ENCODE results near the gene NSD1. TPM values are rescaled to one million over a fixed set of nuclear protein-coding genes. Genes with fewer than 3 reads are reported as not detected.

Gene NSD1
- total and polyA plus RNA-seq, 2 of the 4 experiments (the other 2 are of a cell fraction) = 7.7 to 31.0 TPM

- dilution Hi-C loops (cut with HindIII; ENCODE audit: low sequenced_read_pairs, unreplicated experiment) (no loop called here), intact Hi-C loops (cut with micrococcal nuclease) (no loop called here), in situ Hi-C loops (cut with MboI; ENCODE audit: low sequenced_read_pairs) (no loop called here)
- Histone ChIP-seq H3K18ac (ENCODE audit: low read depth, low read length) (no peak overlapping the region), H3K4me2 (ENCODE audit: low read depth, low read length) (no peak overlapping the region), H3K4me3 (ENCODE audit: insufficient read depth, low read depth, low read length) (no peak overlapping the region), H3K14ac (replicated peaks; ENCODE audit: low read depth, low read length) (no peak overlapping the region), H2BK120ac (ENCODE audit: low read depth, low read length) (no peak overlapping the region), H3K9me1 (ENCODE audit: insufficient read depth, low read length) (peaks cover 6% of the 10 kb centered on the region; the same call in 1 of the 2 replicates), H3K56ac (ENCODE audit: extremely low read depth, insufficient read depth, low read length) (no peak overlapping the region), H3K27ac (ENCODE audit: insufficient read depth, low read length) (no peak overlapping the region), H2BK20ac (ENCODE audit: low read depth, low read length) (no peak overlapping the region), H2AK5ac (ENCODE audit: low read depth, low read length) (no peak overlapping the region), H4K91ac (ENCODE audit: insufficient read depth, low read depth, low read length) (no peak overlapping the region), H2AFZ (replicated peaks; ENCODE audit: low read length, poor library complexity) (no peak overlapping the region), H3K9me3 (ENCODE audit: control insufficient read depth, insufficient read depth, low read length) (no peaks in the 10 kb centered on the region), H3K4me1 (ENCODE audit: control insufficient read depth, insufficient read depth, low read length) (no peaks in the 10 kb centered on the region), H3K79me1 (ENCODE audit: low read depth in 1 of 2, low read length in 2 of 2) (peaks cover 3 to 15% of the 10 kb centered on the region in 2 experiments), H4K20me1 (ENCODE audit: insufficient read depth, low read length) (no peaks in the 10 kb centered on the region; the same call in 1 of the 2 replicates), H3K4ac (ENCODE audit: low read depth, low read length) (no peak overlapping the region), H2BK5ac (ENCODE audit: low read depth, low read length, poor library complexity, severe bottlenecking) (no peak overlapping the region), H3K23ac (ENCODE audit: low read depth, low read length) (no peak overlapping the region), H3K27me3 (ENCODE audit: control insufficient read depth, insufficient read depth, low read length) (no peaks in the 10 kb centered on the region), H4K5ac (ENCODE audit: low read depth, low read length) (no peak overlapping the region), H4K8ac (ENCODE audit: low read depth in 2 of 2, low read length in 2 of 2) (no peak overlapping the region), H3K36me3 (ENCODE audit: control insufficient read depth, insufficient read depth, low read length) (peaks cover 42% of the 10 kb centered on the region), H3K9ac (ENCODE audit: low read depth, low read length) (no peak overlapping the region), H2BK15ac (ENCODE audit: low read depth, low read length) (no peak overlapping the region), H2AK9ac (replicated peaks; ENCODE audit: low read depth, low read length, poor library complexity) (no peak overlapping the region)
- TF ChIP-seq CEBPB (IDR thresholded peaks at IDR 0.05; ENCODE audit: low read depth, low read length) (no peak), BHLHE40 (IDR thresholded peaks at IDR 0.05; ENCODE audit: low read depth, low read length) (no peak), MXI1 (IDR thresholded peaks at IDR 0.05; ENCODE audit: borderline replicate concordance, low read depth, low read length) (no peak), MAFK (IDR thresholded peaks at IDR 0.05; ENCODE audit: low read depth, low read length) (no peak), ELK1 (IDR thresholded peaks at IDR 0.05; ENCODE audit: borderline replicate concordance, low read depth, low read length) (no peak), USF2 (IDR thresholded peaks at IDR 0.05; ENCODE audit: low read depth, low read length) (no peak), RAD21 (IDR thresholded peaks at IDR 0.05; ENCODE audit: low read length) (no peak), CTCF (conservative IDR thresholded peaks at IDR 0.05; ENCODE audit: low read depth, low read length) (no peak), FOS (IDR thresholded peaks at IDR 0.05; ENCODE audit: low read depth, low read length) (no peak), NFE2L2 (IDR thresholded peaks at IDR 0.05; ENCODE audit: low read depth, low read length) (no peak)
- no CpG with 5 or more reads among the region's 1 CpG for WGBS, 2 experiments (ENCODE audit: extremely low coverage in 2 of 2, insufficient read length in 1 of 2)
- no TSS peak for BruUV-seq (replicated peaks)
- DNase-seq (no peak), ATAC-seq (ENCODE audit: low read depth) (no peak)
- ChIA-PET POLR2A (ENCODE audit: unreplicated experiment) (no interaction called here), CTCF (no interaction called here)
Measured at GRCh38 chr5:177261510-177261909, 127.9 kb downstream of the NSD1 start.

All from IMR-90 (cell line).